Measurements from ENCODE around the gene TRNP1.

DNA sequence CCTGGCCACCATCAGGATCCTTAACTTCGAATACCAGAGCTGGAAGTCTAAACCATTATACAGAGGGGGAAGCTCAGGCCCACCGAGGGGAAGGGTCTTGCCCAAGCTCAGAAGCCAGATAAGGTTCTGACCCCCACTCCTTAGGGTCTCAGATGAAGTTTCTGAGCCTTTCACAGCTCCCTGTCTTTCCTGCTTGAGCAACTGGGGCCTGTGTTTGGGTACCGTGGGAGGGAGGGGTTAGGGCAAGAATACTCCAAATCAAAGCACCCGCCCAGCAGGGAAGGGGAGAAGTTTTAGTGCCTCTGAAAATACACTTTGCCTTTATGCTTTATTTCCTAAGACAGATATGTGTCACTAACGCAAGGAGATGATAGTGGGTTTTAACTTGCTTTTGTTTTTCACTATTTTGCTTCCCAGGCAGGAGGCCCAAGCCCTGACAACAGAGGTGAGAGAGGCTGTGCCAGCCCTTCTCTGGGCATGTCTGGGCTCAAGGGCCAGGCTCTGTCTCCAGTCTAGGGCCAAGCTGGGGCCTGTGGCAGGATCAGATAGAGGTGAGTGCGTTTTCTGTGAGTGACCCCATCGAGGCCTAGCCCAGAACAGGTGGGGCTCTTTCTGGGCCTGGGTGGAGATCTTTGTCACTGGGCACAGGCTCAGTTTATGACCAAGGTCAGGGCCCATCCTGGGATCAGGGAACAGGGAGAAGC, 39.7 kb downstream of the TRNP1 start:
- TF ChIP-seq, protein P1, sequence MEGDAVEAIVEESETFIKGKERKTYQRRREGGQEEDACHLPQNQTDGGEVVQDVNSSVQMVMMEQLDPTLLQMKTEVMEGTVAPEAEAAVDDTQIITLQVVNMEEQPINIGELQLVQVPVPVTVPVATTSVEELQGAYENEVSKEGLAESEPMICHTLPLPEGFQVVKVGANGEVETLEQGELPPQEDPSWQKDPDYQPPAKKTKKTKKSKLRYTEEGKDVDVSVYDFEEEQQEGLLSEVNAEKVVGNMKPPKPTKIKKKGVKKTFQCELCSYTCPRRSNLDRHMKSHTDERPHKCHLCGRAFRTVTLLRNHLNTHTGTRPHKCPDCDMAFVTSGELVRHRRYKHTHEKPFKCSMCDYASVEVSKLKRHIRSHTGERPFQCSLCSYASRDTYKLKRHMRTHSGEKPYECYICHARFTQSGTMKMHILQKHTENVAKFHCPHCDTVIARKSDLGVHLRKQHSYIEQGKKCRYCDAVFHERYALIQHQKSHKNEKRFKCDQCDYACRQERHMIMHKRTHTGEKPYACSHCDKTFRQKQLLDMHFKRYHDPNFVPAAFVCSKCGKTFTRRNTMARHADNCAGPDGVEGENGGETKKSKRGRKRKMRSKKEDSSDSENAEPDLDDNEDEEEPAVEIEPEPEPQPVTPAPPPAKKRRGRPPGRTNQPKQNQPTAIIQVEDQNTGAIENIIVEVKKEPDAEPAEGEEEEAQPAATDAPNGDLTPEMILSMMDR (IDR thresholded peaks at IDR 0.05), result no peak
- no peak for TF ChIP-seq POLR2A (IDR thresholded peaks at IDR 0.05)
- TF ChIP-seq POLR2AphosphoS5 (IDR thresholded peaks at IDR 0.05; ENCODE audit: insufficient read depth in 1 of 2, low read depth in 1 of 2), result peak in 1 of 2 donors; percentile 6
